HG02870 (cell line): ENCODE results near the gene SIL1.
"Not testable (repeated sequence)": the region's sequence is repeated elsewhere in the genome, so short reads cannot be mapped to it uniquely, and the experiment has no call there.

Experiments
- ATAC-seq: cut with Tn5 transposase; IDR thresholded peaks from one replicate; pipeline ENCODE4 v1.9.1; 2021; ENCODE audit warnings: mild to moderate bottlenecking, moderate library complexity; ENCODE audit not compliant: unreplicated experiment

Gene SIL1

DNA sequence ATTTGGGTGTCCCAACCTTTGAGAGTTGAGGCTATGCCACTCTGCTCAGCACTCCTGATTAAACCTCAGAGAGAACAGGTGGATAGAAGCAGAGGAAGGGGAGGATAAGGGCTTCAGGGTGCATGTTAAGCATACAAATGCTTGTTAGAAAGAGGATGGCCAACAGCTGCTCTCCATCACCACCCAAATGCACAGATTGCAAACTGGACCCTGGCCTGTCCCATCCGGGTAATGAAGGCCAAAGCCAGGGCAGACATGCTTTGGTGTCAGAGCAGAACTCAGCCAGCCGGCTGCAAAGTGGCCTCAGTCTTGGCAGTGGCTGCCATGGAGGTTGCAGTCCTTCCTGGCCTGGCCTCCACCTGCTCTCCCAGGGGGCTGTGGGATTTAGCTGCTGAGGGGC lies 84.3 kb downstream of the SIL1 start:
- ATAC-seq, result no peak

DNA sequence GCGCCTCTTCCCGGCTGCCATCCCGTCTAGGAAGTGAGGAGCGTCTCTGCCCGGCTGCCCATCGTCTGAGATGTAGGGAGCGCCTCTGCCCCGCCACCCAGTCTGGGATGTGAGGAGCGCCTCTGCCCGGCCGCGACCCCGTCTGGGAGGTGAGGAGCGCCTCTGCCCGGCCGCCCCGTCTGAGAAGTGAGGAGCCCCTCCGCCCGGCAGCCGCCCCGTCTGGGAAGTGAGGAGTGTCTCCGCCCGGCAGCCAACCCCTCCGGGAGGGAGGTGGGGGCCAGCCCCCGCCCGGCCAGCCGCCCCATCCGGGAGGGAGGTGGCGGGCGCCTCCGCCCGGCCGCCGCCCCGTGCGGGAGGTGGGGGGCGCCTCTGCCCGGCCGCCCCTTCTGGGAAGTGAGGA lies 85.8 kb downstream of the SIL1 start:
- not testable (repeated sequence) for ATAC-seq

DNA sequence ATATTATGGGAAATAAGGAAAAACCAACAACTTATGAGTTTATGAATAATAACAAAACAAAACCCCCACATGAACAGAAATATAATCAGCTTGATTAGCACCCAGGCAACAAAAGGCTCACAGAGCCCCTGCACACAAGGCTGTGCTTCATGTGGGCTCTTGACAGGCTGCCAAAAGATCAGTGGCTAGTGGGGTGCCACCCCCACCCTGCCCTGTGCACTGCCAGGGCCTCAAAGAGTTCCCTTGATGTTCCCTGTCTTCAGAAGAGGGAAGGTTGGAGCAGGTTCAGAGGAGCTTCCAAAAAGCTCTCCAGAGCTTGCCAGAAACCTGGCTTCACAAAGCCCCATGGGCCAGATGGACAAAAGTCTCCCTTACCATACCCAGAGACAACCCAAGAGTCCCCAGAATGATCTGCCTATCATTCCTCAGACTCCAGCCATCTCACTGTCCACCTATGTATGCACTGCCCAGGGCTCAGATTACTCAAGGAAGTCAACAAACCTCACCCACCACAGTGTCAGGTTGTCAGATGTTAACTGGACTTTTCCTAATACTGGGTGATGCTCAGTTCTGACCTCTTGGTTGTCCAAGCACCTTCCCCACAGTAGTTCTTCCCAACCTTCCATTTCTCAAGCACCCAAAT lies 87.5 kb downstream of the SIL1 start:
- ATAC-seq, result no peak

DNA sequence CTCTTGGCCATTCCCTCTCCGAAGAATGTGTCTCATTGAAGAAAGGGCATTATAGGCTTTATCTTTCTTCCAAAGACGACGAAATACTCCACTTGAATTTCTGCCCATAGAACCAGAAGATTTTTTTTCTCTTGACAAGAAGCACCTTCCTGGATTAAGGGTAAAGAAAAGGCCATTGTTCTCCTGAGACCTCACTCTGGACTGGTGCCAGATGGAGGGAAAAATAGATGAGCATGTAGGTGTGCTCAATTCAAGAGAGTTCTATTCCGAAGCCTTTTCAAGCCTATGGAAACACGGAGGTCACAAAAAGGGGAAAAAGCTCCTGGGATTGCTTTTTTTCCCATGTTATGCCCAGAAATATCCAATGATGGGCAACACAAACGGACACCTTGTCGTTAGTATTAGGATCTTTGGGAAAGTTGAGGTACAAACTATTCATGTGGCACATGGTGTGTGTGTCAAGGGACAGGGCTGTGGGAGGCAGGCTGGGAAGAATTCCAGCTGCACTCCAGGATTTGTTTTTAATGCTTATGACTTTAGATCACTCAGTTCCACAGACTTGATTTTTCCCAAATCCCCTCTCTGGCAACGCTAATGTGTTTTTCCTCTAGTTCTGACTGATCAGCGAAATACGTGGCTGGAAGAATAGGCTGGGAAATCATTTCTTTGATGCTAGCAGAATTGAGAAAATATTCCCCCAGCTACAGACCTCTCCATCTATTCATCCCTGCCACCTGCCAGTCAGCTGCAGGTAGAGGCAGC lies 89.9 kb downstream of the SIL1 start:
- no peak for ATAC-seq

DNA sequence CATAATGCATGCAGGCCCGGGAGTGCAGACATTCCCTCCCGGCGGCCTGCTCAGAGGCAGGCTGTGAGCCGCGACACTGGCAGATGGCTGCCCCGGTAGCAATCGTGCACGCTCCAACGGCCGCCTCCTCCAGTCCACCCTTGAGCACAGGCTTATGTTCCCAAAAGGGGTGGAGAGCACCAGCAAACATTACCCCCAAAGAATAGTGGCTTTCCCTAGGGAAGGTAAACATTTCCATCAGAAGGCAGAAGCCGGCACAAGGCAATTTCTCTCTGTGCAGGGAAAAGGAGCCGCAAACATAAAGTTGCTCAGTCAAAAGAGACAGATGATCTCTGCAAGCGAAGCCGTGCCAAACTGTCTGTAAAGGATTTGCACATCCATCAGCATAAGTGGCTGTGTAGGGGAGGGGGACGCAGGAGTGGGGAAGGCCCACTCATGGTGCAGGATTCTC lies 92.5 kb downstream of the SIL1 start:
- no peak for ATAC-seq

DNA sequence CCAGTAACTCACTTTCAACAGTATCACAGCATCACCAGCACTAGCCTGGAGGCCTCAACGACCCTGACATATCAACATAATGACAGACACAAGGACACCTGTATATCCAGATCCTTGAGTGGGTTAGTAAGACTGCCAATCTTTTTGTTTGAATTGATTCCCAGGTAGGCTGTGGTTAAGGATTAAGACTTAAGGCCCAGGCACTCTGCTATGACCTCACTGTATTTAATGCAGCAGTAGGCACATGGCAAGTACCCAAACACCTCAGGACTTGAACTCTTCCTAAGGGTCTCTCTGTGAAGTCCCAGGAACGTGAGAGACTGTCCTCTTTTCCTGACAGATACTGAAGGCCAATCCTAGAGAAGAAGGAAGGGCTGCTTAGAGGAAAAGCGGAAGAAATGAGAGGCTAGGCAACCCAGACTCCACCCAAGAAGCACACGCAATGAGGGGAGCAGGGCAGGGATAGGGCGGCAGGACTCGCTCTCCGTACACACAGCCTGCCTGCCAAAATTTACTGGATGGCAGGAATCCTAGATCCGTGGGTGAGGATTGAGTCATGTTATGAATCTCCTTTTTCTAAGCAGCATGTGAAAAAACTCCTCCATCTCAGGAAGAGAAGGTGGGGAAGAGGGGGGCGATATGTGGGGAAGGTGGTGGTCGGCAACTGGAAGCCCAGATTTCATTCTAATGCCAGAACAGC lies 93.4 kb downstream of the SIL1 start:
- ATAC-seq, result no peak

DNA sequence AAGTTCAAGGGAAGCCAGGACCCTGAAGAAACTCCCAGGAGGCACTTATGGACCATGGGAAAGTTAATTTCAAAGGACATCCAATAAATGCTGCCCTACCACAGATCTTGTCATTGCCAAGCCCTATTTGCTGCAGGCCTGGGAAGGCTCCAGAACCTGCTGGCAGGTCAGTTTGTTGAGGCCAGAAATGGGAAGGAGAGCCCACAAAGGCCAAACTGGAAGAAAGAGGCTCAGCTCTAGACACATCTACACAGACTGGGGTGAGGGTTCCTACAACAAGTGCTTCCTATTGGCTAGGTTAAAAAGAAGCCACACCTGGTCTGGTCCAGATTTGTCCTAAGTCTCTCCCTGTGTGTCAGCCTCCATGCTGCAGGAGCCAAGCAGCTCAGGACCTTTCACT lies 94.4 kb downstream of the SIL1 start:
- no peak for ATAC-seq

DNA sequence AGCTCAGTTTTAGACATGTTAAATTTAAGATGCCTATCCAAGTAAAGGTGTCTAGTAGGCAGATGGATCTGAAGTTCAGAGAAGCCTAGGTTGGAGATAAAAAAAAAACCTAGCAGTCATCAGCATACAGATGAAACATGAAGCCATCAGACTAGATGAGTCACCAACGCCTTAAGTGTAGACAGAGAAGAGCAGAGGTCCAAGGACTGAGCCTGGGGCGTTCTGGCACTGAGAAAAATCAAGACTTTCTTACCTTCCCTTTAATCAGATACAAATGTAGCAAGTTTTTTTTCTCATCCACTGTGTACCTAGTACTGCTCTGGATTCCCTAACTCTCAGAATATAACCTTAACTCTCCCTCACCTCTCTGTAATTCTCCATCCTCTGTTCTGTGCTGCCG lies 97.3 kb downstream of the SIL1 start:
- ATAC-seq, result no peak

DNA sequence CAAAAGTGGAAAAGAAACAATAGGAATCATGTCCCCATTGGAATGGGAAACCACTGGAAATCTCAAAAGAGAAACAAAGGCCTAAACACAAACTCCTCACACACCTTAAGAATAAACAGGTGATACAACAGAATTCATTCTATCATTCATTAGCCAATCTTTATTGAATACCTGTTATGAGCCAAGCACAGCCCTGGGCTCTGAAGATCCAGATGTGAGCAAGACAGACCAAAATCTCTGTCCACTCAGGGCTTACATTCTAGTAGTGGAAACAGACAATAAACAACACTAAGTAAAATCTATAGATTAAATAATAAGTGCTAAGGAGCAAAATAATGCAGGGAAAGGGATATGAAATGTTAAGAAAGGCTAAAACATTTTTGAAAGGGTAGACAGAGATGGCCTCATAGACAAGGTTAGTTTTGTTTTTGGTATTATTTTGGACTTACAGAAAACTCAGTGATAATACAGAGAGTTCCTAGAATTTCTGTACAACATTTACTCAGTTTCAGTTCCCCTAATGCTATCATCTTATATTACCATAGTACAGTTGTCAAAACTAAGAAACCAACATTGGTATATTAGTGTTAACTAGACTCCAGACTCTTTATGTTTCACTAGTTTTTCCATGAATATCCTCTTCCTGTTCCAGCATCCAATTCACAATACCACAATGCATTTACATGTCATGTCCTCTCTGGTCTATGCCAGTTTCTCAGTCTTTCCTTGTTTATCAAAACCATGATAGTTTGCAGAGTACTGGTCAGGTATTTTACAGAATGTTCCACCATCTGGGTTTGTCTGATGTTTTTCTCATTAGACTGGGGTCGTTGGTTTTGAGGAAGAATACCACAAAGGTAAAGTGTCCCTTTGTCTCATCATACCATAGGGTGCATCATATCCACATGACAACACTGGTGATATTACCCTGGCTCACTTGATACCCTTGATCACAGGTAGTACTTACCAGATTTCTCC lies 103.7 kb downstream of the SIL1 start:
- peak; percentile 94 for ATAC-seq

DNA sequence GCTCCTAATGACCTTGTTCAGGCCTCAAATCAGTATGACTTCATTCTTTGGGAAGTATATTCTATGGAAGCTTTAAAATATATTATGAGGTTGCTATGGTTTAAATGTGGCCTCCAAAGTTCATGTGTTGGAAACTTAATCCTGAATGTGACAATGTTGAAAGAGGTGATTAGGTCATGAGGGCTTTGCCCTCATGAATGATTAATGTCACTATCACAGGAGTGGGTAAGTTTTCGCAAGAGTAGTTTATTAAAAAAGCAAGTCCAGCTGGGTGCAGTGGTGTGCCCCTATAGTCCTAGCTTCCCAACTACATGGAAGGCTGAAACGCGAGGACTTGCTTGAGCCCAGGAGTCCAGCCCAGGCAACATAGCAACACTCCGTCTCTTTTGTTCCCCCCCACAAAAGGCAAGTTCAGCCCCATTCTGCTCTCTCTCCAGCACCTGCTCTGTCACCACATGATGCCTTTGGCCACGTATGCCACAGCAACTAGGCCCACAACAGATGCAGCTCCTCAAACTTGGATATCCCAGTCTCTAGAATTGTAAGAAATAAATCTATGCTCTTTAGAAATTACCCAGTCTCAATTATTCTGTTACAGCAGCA lies 105.3 kb downstream of the SIL1 start:
- no peak for ATAC-seq

DNA sequence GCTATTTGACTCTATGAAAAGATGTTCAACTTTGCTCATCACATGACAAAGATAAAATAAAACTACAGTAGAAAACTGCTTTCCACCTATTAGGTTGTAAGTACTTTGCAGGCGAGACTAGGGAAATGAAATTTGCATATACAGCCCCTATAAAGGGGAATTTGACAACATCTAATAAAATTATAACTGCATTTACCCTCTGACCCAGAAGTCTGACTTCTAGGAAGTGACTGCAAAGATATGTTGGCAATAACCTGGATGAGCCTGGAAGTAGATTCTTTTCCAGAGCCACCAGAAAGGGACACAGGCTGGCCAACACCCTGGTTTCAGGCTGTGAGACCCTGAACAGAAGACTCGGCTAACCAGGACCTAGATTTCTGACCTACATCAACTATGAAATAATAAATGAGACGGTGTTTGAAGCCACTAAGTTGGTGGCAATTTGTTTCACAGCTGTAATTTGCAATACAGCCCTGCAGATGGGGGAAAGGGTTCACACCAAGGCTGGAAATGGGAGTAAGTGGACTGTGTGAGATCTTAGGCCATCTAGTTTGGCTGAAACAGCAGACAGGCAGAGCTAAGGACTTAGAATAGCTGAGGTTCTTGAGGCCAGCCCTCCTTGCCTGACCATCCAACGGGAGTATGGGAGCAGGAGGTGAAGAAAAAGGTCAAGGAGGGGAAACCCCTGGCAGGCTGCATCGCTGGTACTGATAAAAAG lies 106.6 kb downstream of the SIL1 start:
- ATAC-seq, result no peak

DNA sequence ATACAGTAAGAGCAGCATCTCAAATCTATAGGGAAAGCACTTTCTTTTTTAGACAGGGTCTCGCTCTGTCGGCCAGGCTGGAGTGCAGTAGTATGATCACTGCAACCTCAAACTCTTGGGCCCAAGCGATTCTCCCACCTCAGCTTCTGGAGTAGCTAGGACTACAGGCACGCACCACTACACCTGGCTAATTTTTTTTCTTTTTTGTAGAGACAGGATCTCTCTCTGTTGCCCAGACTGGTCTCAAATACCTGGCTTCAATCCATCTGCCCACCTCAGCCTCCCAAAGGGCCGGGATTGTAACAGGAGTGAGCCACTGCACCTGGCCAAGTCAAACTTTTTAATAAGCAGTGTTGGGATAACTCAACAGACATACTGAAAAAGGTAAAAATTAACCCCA lies 107.6 kb downstream of the SIL1 start:
- no peak for ATAC-seq

DNA sequence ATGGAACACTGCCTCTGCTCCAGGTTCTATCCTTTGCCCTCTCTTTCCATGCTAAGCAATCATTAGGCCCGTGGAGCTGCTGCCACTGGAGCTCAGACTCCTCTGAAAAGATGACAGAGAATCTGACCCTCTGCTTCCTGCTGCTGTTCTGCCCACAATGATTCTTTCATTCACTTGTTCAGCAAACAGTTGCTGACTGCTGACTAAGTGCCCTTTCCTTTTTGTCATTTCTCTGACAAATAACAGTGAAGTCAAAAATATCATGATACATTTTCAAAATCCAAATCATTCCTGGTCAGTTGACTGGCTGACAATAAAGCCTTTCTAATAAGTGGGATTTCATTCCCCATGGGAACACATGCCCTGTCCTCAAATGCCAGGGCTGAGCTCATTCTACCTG lies 110.1 kb downstream of the SIL1 start:
- ATAC-seq, result no peak

DNA sequence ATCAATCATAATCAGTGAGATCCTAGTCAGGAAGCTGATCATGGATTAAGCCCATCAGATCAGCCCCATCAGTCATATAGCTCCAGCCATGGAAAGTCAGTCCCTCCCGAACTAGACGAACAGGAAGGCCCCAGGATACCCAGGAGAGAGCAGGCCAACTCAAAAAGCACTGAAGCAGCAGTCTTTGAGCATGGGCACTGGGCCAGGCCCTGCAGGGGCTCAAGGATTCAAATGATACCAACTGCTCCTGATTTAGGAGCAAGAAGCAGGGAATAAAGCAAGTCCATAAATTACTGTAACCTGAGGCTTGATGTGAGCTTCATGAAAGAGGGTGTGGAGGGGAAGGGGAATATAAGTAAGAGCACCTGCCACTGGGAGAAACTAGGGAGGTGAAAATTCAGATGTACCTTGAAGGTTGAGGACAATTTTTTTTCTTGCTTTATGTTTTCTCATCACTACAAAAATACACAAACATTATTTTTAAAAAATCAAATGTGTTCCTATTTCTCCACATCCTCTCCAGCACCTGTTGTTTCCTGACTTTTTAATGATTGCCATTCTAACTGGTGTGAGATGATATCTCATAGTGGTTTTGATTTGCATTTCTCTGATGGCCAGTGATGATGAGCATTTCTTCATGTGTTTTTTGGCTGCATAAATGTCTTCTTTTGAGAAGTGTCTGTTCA lies 115.2 kb downstream of the SIL1 start:
- no peak for ATAC-seq

DNA sequence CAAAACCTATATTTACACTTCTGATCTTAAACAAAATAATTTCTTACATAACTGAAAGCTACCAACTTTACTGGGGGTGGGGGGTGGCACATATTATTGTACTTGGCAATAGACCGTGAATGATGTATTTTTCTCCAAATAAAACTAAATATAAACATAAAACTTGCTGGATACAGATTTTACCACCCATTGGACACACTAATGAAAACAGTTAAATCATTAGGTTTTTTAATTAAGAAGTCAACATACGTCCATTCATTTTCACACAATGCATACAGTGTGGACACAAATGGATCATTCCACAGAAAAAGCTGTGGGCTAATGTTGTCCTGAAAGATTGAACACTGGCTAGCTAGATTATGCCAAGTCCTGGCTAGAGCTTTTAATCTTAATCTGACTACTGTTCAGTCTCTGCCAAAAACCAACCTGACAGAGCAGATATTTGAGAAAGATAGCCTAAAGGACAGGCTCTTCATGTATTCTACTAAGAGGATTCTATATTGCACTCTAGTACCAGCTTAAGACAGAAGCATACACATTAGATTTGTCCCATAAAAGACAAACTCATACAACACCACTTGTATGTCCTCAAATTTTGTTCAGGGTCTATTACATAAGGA lies 118.1 kb downstream of the SIL1 start:
- no peak for ATAC-seq

DNA sequence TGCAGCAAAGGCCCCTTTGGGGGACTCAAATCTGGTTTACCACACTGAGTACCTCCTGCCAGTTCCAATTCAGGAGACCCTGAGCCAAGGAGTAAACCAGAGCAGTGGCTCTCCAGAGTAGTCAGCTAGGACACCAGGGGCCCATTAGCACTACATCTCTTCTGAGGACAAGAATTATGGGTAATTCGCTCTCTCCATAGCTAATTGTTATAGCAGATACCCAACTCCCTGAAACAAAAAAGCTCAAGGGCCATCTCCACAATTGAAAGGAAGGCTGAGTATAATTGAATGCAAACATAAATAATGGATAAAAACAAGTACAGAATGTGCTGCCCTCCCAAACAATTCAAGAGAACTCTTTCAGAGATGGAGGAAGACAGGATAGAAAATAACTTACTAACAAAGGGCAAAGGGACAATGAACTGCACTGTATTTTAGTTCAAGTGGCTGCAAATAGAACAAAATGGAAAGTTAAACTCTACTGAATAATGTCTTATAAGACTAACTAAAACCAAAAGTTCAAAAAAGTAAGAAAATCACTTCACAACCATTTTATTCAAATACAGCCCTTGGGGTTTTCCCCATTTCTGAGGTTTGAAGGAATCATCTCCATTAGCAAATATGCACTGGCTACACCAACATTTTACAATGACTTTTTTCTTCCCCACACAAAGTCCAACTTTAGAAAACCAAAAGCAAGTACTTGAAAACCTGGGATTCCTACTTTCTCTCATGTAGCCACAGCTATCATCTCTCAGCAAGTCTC lies 118.8 kb downstream of the SIL1 start:
- ATAC-seq, result no peak

DNA sequence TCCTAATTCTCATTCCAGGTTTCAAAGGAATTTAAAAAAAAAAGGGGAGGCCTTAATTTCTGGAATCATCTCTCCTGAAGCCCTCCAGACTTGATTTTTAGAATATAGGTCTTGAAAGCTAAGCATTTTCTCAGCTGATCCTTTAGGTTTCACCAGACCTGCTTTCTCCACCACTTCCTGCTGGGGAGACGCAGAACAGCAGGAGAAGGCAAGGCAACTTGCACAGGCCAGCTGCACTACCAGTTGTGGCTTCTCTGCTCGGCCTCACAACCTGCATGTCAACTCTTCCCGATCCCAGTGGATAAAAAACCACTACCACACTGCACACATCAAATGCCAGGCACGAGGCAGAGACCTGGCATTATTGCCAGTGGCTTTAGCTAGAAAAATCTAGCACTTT lies 119.8 kb downstream of the SIL1 start:
- ATAC-seq, result no peak

DNA sequence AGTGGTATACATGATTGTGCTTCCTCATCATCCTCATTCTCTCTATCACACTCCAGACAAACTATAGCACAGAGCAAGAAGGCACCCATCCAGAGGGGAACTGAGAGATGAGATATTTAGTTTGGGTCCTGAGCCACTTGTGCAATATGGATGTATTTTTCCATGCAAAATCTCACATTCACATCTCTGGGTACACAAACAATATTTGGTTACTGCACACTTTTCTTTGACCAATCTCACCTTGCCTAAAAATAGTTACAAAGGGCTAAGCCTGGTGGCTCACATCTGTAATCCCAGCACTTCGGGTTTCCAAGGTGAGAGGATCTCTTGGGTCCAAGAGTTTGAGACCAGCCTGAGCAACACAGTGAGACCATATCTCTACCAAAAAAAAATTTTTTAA lies 120.3 kb downstream of the SIL1 start:
- ATAC-seq, result no peak
